GM23338 (cell line): ENCODE measurements around the gene MIEF2.

ENCODE experiments used
- EZH2 ChIP-seq: fragments of 200-600 bp; sonication (generic); IDR thresholded peaks from one replicate; pipeline ENCODE4 v1.8.0; 2017; ENCODE audit warnings: antibody characterized with exemption, mild to moderate bottlenecking, low read depth; ENCODE audit not compliant: unreplicated experiment
- EZH2phosphoT487 ChIP-seq: fragments of 200-600 bp; sonication (generic); IDR thresholded peaks from one replicate; pipeline ENCODE4 v1.8.1; 2018; ENCODE audit warnings: antibody characterized with exemption; ENCODE audit not compliant: unreplicated experiment
- TF ChIP-seq, protein P1 (sequence below), 2 experiments: fragments of 200-600 bp in 1 of 2; sonication (generic) in 1 of 2; conservative IDR thresholded peaks; 2 replicates each; pipeline versions ENCODE4 v1.5.1 to v1.6.1; 2016 to 2017; ENCODE audit warnings: antibody characterized with exemption in 2 of 2, low read depth in 2 of 2, mild to moderate bottlenecking in 2 of 2, moderate library complexity in 1 of 2

DNA sequence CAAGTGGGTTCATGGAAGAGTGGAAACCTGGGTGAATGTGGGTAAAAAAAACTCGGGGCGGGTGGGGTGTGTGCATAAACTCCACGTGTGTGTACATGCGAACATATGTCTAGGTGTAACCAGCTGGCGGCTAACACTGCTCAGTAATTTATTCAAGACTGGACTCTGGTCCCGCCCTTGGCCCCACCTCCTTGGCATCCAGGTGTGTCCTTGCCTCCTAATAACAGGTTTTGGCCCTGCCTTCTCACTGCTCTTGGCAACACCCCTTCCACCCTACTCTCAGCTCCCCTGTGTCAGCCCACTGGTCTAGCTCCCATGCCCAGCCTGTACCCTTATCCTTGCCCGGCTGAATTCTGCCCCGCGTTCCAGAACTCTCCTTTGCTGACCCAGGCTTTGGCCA lies 10.2 kb upstream of the MIEF2 start:
- TF ChIP-seq, protein P1, sequence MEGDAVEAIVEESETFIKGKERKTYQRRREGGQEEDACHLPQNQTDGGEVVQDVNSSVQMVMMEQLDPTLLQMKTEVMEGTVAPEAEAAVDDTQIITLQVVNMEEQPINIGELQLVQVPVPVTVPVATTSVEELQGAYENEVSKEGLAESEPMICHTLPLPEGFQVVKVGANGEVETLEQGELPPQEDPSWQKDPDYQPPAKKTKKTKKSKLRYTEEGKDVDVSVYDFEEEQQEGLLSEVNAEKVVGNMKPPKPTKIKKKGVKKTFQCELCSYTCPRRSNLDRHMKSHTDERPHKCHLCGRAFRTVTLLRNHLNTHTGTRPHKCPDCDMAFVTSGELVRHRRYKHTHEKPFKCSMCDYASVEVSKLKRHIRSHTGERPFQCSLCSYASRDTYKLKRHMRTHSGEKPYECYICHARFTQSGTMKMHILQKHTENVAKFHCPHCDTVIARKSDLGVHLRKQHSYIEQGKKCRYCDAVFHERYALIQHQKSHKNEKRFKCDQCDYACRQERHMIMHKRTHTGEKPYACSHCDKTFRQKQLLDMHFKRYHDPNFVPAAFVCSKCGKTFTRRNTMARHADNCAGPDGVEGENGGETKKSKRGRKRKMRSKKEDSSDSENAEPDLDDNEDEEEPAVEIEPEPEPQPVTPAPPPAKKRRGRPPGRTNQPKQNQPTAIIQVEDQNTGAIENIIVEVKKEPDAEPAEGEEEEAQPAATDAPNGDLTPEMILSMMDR (conservative IDR thresholded peaks at IDR 0.05; ENCODE audit: low read depth in 2 of 2) = no peak
- TF ChIP-seq EZH2phosphoT487 (no peak), EZH2 (no peak)
